GM23338 (cell line): ENCODE data around the gene DIP2B. TPM values are rescaled to one million over a fixed set of nuclear protein-coding genes. Genes with fewer than 3 reads are reported as not detected.

Source experiments
- ATAC-seq: fragments of 200-7000 bp; cut with Tn5 transposase; 3 replicates; pipeline ENCODE4 v1.9.1; 2020
- DNase-seq: peaks from one replicate; pipeline ENCODE4 v3.0.0-alpha.2; 2015; ENCODE audit warnings: low spot score
- H2AFZ ChIP-seq: fragments of 200-600 bp; sonication (generic); 2 replicates; pipeline ENCODE4 v1.8.0; 2016; ENCODE audit warnings: antibody characterized with exemption, mild to moderate bottlenecking, moderate library complexity
- H3F3A ChIP-seq: fragments of 200-600 bp; sonication (generic); replicated peaks from 2 replicates; pipeline ENCODE4 v1.8.0; 2017; ENCODE audit warnings: antibody characterized with exemption, mixed run types, low read depth
- H3K27ac ChIP-seq: fragments of 200-600 bp; sonication (generic); 2 replicates; pipeline ENCODE4 v1.6.1; 2016; ENCODE audit warnings: low read depth
- H3K27me3 ChIP-seq: fragments of 200-600 bp; sonication (generic); 2 replicates; pipeline ENCODE4 v1.8.0; 2016; ENCODE audit warnings: mild to moderate bottlenecking, mixed run types, moderate library complexity; ENCODE audit not compliant: insufficient read depth
- H3K36me3 ChIP-seq: fragments of 200-600 bp; sonication (generic); 2 replicates; pipeline ENCODE4 v1.8.0; 2016; ENCODE audit warnings: mild to moderate bottlenecking; ENCODE audit not compliant: insufficient read depth
- H3K4me1 ChIP-seq: fragments of 200-600 bp; sonication (generic); 2 replicates; pipeline ENCODE4 v1.8.0; 2016; ENCODE audit warnings: mild to moderate bottlenecking, moderate library complexity; ENCODE audit not compliant: insufficient read depth
- H3K4me2 ChIP-seq: fragments of 200-600 bp; sonication (generic); 2 replicates; pipeline ENCODE4 v1.7.1; 2017; ENCODE audit warnings: mixed run types
- H3K4me3 ChIP-seq: fragments of 200-600 bp; sonication (generic); 2 replicates; pipeline ENCODE4 v1.6.1; 2016; ENCODE audit warnings: mixed run types
- H3K79me2 ChIP-seq: fragments of 200-600 bp; sonication (generic); replicated peaks from 2 replicates; pipeline ENCODE4 v1.8.0; 2017; ENCODE audit warnings: mild to moderate bottlenecking; ENCODE audit not compliant: insufficient read depth
- H3K9me2 ChIP-seq: fragments of 200-600 bp; sonication (generic); 2 replicates; pipeline ENCODE4 v1.8.0; 2017; ENCODE audit not compliant: insufficient read depth
- H4K20me1 ChIP-seq: fragments of 200-600 bp; sonication (generic); replicated peaks from 2 replicates; pipeline ENCODE4 v1.8.0; 2017; ENCODE audit warnings: mild to moderate bottlenecking; ENCODE audit not compliant: insufficient read depth
- H3K27ac Mint-ChIP-seq: 2 replicates; pipeline ENCODE4 v1.8.0; 2020; ENCODE audit warnings: inconsistent platforms, mild to moderate bottlenecking, moderate library complexity, mixed read lengths
- H3K27me3 Mint-ChIP-seq: 3 replicates; pipeline ENCODE4 v1.8.0; 2022; ENCODE audit warnings: low read depth, mild to moderate bottlenecking, moderate library complexity, mixed read lengths, inconsistent platforms; ENCODE audit not compliant: insufficient read depth, poor library complexity
- H3K36me3 Mint-ChIP-seq: 3 replicates; pipeline ENCODE4 v1.8.0; 2021; ENCODE audit warnings: low read depth, mild to moderate bottlenecking, inconsistent platforms, moderate library complexity, mixed read lengths
- H3K4me1 Mint-ChIP-seq: 3 replicates; pipeline ENCODE4 v1.8.0; 2020; ENCODE audit warnings: mild to moderate bottlenecking, inconsistent platforms, mixed read lengths
- H3K4me3 Mint-ChIP-seq: 3 replicates; pipeline ENCODE4 v1.8.0; 2021; ENCODE audit warnings: moderate library complexity, mild to moderate bottlenecking, inconsistent platforms, mixed read lengths
- H3K9me3 Mint-ChIP-seq: 3 replicates; pipeline ENCODE4 v1.8.0; 2020; ENCODE audit warnings: moderate library complexity, mild to moderate bottlenecking, inconsistent platforms, mixed read lengths
- POLR2AphosphoS5 ChIP-seq: IDR thresholded peaks from 2 replicates; pipeline ENCODE4 v1.6.1; 2016; ENCODE audit warnings: antibody characterized with exemption, low read depth
- STAT1 ChIP-seq: IDR thresholded peaks from one replicate; pipeline ENCODE4 v1.6.1; 2016; ENCODE audit warnings: antibody characterized with exemption; ENCODE audit not compliant: unreplicated experiment
- ZNF331 ChIP-seq: fragments of 250-450 bp; sonication (Bioruptor Pico); IDR thresholded peaks from 2 replicates; pipeline ENCODE4 v1.5.0; 2020; ENCODE audit warnings: low read depth, mild to moderate bottlenecking, moderate library complexity
- polyA plus RNA-seq: library from polyadenylated mRNA; unstranded; fragments of >200 nt; fragmentation: Nextera tagmentation; extraction: Ambion mirVana; gene quantifications from 2 replicates; pipeline ENCODE4 v1.2.1, GENCODE V29; 2016
- total RNA-seq: library from RNA; depleted of rRNA; stranded (reverse); fragments of >200 nt; shearing (Covaris generic); gene quantifications from 2 replicates; pipeline ENCODE4 v1.2.3, GENCODE V29; 2014
- TF ChIP-seq, protein P1 (sequence below): fragments of 250-450 bp; sonication (Bioruptor Pico); IDR thresholded peaks from 2 replicates; pipeline ENCODE4 v1.5.0; 2020; ENCODE audit warnings: mild to moderate bottlenecking, moderate library complexity
- TF ChIP-seq, protein P2 (sequence below): IDR thresholded peaks from one replicate; pipeline ENCODE4 v1.6.1; 2018; ENCODE audit warnings: antibody characterized with exemption; ENCODE audit not compliant: unreplicated experiment
- TF ChIP-seq, protein P3 (sequence below): IDR thresholded peaks from 2 replicates; pipeline ENCODE4 v1.6.1; 2016; ENCODE audit warnings: antibody characterized with exemption
- TF ChIP-seq, protein P4 (sequence below), 2 experiments: fragments of 200-600 bp in 1 of 2; sonication (generic) in 1 of 2; conservative IDR thresholded peaks; 2 replicates each; pipeline versions ENCODE4 v1.5.1 to v1.6.1; 2016 to 2017; ENCODE audit warnings: antibody characterized with exemption in 2 of 2, low read depth in 2 of 2, mild to moderate bottlenecking in 2 of 2, moderate library complexity in 1 of 2

DIP2B gene
- total and polyA plus RNA-seq, 2 experiments from 2014 or later, result 8.0 to 36.4 TPM

- TF ChIP-seq, protein P1, sequence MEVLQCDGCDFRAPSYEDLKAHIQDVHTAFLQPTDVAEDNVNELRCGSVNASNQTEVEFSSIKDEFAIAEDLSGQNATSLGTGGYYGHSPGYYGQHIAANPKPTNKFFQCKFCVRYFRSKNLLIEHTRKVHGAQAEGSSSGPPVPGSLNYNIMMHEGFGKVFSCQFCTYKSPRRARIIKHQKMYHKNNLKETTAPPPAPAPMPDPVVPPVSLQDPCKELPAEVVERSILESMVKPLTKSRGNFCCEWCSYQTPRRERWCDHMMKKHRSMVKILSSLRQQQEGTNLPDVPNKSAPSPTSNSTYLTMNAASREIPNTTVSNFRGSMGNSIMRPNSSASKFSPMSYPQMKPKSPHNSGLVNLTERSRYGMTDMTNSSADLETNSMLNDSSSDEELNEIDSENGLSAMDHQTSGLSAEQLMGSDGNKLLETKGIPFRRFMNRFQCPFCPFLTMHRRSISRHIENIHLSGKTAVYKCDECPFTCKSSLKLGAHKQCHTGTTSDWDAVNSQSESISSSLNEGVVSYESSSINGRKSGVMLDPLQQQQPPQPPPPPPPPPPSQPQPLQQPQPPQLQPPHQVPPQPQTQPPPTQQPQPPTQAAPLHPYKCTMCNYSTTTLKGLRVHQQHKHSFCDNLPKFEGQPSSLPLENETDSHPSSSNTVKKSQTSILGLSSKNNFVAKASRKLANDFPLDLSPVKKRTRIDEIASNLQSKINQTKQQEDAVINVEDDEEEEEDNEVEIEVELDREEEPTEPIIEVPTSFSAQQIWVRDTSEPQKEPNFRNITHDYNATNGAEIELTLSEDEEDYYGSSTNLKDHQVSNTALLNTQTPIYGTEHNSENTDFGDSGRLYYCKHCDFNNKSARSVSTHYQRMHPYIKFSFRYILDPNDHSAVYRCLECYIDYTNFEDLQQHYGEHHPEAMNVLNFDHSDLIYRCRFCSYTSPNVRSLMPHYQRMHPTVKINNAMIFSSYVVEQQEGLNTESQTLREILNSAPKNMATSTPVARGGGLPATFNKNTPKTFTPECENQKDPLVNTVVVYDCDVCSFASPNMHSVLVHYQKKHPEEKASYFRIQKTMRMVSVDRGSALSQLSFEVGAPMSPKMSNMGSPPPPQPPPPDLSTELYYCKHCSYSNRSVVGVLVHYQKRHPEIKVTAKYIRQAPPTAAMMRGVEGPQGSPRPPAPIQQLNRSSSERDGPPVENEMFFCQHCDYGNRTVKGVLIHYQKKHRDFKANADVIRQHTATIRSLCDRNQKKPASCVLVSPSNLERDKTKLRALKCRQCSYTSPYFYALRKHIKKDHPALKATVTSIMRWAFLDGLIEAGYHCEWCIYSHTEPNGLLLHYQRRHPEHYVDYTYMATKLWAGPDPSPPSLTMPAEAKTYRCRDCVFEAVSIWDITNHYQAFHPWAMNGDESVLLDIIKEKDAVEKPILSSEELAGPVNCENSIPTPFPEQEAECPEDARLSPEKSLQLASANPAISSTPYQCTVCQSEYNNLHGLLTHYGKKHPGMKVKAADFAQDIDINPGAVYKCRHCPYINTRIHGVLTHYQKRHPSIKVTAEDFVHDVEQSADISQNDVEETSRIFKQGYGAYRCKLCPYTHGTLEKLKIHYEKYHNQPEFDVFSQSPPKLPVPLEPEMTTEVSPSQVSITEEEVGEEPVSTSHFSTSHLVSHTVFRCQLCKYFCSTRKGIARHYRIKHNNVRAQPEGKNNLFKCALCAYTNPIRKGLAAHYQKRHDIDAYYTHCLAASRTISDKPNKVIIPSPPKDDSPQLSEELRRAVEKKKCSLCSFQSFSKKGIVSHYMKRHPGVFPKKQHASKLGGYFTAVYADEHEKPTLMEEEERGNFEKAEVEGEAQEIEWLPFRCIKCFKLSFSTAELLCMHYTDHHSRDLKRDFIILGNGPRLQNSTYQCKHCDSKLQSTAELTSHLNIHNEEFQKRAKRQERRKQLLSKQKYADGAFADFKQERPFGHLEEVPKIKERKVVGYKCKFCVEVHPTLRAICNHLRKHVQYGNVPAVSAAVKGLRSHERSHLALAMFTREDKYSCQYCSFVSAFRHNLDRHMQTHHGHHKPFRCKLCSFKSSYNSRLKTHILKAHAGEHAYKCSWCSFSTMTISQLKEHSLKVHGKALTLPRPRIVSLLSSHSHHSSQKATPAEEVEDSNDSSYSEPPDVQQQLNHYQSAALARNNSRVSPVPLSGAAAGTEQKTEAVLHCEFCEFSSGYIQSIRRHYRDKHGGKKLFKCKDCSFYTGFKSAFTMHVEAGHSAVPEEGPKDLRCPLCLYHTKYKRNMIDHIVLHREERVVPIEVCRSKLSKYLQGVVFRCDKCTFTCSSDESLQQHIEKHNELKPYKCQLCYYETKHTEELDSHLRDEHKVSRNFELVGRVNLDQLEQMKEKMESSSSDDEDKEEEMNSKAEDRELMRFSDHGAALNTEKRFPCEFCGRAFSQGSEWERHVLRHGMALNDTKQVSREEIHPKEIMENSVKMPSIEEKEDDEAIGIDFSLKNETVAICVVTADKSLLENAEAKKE (CRISPR knock-in tag), result no peak
- TF ChIP-seq, protein P2, sequence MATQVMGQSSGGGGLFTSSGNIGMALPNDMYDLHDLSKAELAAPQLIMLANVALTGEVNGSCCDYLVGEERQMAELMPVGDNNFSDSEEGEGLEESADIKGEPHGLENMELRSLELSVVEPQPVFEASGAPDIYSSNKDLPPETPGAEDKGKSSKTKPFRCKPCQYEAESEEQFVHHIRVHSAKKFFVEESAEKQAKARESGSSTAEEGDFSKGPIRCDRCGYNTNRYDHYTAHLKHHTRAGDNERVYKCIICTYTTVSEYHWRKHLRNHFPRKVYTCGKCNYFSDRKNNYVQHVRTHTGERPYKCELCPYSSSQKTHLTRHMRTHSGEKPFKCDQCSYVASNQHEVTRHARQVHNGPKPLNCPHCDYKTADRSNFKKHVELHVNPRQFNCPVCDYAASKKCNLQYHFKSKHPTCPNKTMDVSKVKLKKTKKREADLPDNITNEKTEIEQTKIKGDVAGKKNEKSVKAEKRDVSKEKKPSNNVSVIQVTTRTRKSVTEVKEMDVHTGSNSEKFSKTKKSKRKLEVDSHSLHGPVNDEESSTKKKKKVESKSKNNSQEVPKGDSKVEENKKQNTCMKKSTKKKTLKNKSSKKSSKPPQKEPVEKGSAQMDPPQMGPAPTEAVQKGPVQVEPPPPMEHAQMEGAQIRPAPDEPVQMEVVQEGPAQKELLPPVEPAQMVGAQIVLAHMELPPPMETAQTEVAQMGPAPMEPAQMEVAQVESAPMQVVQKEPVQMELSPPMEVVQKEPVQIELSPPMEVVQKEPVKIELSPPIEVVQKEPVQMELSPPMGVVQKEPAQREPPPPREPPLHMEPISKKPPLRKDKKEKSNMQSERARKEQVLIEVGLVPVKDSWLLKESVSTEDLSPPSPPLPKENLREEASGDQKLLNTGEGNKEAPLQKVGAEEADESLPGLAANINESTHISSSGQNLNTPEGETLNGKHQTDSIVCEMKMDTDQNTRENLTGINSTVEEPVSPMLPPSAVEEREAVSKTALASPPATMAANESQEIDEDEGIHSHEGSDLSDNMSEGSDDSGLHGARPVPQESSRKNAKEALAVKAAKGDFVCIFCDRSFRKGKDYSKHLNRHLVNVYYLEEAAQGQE, result no peak
Observed at GRCh38 chr12:50742776-50743175, 238.0 kb downstream of the DIP2B start (continued).

- Histone ChIP-seq H3K36me3 (peaks cover 12% of the 10 kb centered on the region), H3K79me2 (no peaks in the 10 kb centered on the region), H2AFZ (no peak overlapping the region), H3K9me2 (no peaks in the 10 kb centered on the region), H3F3A (peaks cover 3% of the 10 kb centered on the region; the same call in 1 of the 2 replicates), H4K20me1 (0 out of 2 replicates have a peak, but pooled peaks cover 6% of the 10 kb centered on the region), H3K4me1 (no peaks in the 10 kb centered on the region; the same call in 1 of the 2 replicates), H3K4me3 (no peak overlapping the region), H3K4me2 (no peak overlapping the region), H3K27me3 (no peaks in the 10 kb centered on the region), H3K27ac (no peak overlapping the region)
- Mint-ChIP-seq H3K4me3 (no peak overlapping the region), H3K27me3 (no peaks in the 10 kb centered on the region), H3K9me3 (no peaks in the 10 kb centered on the region), H3K36me3 (peaks cover 31% of the 10 kb centered on the region), H3K27ac (no peak overlapping the region), H3K4me1 (peaks cover 9% of the 10 kb centered on the region)
- no peak for DNase-seq
- ATAC-seq, result no peak
- TF ChIP-seq, protein P3, sequence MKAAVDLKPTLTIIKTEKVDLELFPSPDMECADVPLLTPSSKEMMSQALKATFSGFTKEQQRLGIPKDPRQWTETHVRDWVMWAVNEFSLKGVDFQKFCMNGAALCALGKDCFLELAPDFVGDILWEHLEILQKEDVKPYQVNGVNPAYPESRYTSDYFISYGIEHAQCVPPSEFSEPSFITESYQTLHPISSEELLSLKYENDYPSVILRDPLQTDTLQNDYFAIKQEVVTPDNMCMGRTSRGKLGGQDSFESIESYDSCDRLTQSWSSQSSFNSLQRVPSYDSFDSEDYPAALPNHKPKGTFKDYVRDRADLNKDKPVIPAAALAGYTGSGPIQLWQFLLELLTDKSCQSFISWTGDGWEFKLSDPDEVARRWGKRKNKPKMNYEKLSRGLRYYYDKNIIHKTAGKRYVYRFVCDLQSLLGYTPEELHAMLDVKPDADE, result no peak
- TF ChIP-seq, protein P2, result no peak
- no peak for TF ChIP-seq ZNF331 (CRISPR knock-in tag)
- TF ChIP-seq, protein P4, sequence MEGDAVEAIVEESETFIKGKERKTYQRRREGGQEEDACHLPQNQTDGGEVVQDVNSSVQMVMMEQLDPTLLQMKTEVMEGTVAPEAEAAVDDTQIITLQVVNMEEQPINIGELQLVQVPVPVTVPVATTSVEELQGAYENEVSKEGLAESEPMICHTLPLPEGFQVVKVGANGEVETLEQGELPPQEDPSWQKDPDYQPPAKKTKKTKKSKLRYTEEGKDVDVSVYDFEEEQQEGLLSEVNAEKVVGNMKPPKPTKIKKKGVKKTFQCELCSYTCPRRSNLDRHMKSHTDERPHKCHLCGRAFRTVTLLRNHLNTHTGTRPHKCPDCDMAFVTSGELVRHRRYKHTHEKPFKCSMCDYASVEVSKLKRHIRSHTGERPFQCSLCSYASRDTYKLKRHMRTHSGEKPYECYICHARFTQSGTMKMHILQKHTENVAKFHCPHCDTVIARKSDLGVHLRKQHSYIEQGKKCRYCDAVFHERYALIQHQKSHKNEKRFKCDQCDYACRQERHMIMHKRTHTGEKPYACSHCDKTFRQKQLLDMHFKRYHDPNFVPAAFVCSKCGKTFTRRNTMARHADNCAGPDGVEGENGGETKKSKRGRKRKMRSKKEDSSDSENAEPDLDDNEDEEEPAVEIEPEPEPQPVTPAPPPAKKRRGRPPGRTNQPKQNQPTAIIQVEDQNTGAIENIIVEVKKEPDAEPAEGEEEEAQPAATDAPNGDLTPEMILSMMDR (conservative IDR thresholded peaks at IDR 0.05; ENCODE audit: low read depth in 2 of 2), result no peak
- TF ChIP-seq STAT1, result no peak
- no peak for TF ChIP-seq POLR2AphosphoS5
Observed at GRCh38 chr12:50745861-50746260, 241.1 kb downstream of the DIP2B start.
